Measurements from ENCODE around the gene SFI1. TPM values are rescaled to one million over a fixed set of nuclear protein-coding genes. Genes with fewer than 3 reads are reported as not detected.

Gene SFI1
- total RNA-seq, 4 donors from 2014 or later: 11.0 to 20.0 (median 16.4) TPM

- H3K4me1 ChIP-seq: peaks cover 12 to 47% (median 18%) of the 10 kb centered on the region in 3 donors
- TF ChIP-seq CTCF (IDR thresholded peaks at IDR 0.05) (no peak), POLR2A (IDR thresholded peaks at IDR 0.05) (no peak)
- 61 to 64% methylated on average over 4 of the region's 4 CpGs for WGBS, 2 donors
- no peak for DNase-seq
- no peak overlapping the region for H3K4me3 ChIP-seq
- H3K27me3 ChIP-seq: no peaks in the 10 kb centered on the region
- H3K27ac ChIP-seq: peak overlapping the region in 1 of 4 donors; percentile 39
- peaks cover 0 to 36% (median 0%) of the 10 kb centered on the region in 3 donors for H3K36me3 ChIP-seq
- H3K9me3 ChIP-seq: no peaks in the 10 kb centered on the region
- intact Hi-C loops (cut with DNase I): no loop called here
Observed at GRCh38 chr22:31639436-31640039, 143.2 kb downstream of the SFI1 start.

- no peak for DNase-seq
- WGBS, 2 donors: 19 to 27% methylated on average over 6 of the region's 6 CpGs
- intact Hi-C loops (cut with DNase I): no loop called here
Observed at GRCh38 chr22:31646186-31647019, 150.1 kb downstream of the SFI1 start.

GRCh38 chr22:31647066-31647465 is 150.7 kb downstream of the SFI1 start:
- Histone ChIP-seq H3K9me3 (no peaks in the 10 kb centered on the region), H3K4me3 (no peak overlapping the region), H3K27ac (peak overlapping the region; percentile 72 to 82 (median 75)), H3K4me1 (peaks cover 0 to 64% (median 34%) of the 10 kb centered on the region in 3 donors), H3K36me3 (peaks cover 0 to 79% (median 0%) of the 10 kb centered on the region in 3 donors), H3K27me3 (no peaks in the 10 kb centered on the region)
- 38 to 76% methylated on average over 3 of the region's 3 CpGs for WGBS, 2 donors
- intact Hi-C loops (cut with DNase I): no loop called here
- DNase-seq: no peak
- TF ChIP-seq POLR2A (IDR thresholded peaks at IDR 0.05) (no peak), CTCF (IDR thresholded peaks at IDR 0.05) (no peak)

More at GRCh38 chr22:31646186-31647019, 150.1 kb downstream of the SFI1 start:
- Histone ChIP-seq H3K36me3 (peaks cover 0 to 85% (median 0%) of the 10 kb centered on the region in 3 donors), H3K9me3 (no peaks in the 10 kb centered on the region), H3K27ac (peak overlapping the region; percentile 72 to 82 (median 75)), H3K27me3 (no peaks in the 10 kb centered on the region), H3K4me3 (no peak overlapping the region), H3K4me1 (peaks cover 0 to 57% (median 34%) of the 10 kb centered on the region in 3 donors)
- TF ChIP-seq POLR2A (IDR thresholded peaks at IDR 0.05) (no peak), CTCF (IDR thresholded peaks at IDR 0.05) (no peak)

- intact Hi-C loops (cut with DNase I): no loop called here
- no peaks in the 10 kb centered on the region for H3K27me3 ChIP-seq
- peaks cover under 1 to 69% (median 34%) of the 10 kb centered on the region in 3 donors for H3K4me1 ChIP-seq
- no peak overlapping the region for H3K4me3 ChIP-seq
- no peak for TF ChIP-seq POLR2A (IDR thresholded peaks at IDR 0.05)
- TF ChIP-seq CTCF (IDR thresholded peaks at IDR 0.05): no peak
- H3K27ac ChIP-seq: peak overlapping the region; percentile 72 to 82 (median 75)
- no peak for DNase-seq
- WGBS, 2 donors: 35 to 58% methylated on average over 6 to 7 of the region's 11 CpGs
- H3K36me3 ChIP-seq: peaks cover 0 to 72% (median 0%) of the 10 kb centered on the region in 3 donors
- H3K9me3 ChIP-seq: no peaks in the 10 kb centered on the region
Observed at GRCh38 chr22:31647523-31648320, 151.4 kb downstream of the SFI1 start.

Data from esophagus squamous epithelium (tissue), 5 donors.